NCI-H510A treated with DMSO at 0.1 percent for 48 hours (cell line): Measurements from ENCODE around the gene DPP10.

Experiments used
- DNase-seq: peaks from one replicate; lab custom pipeline; 2025; lab: John Stamatoyannopoulos, UW

DPP10 gene

GRCh38 chr2:115285416-115285815 is 843.0 kb downstream of the DPP10 start:
- no peak for DNase-seq

GRCh38 chr2:115290478-115290877 is 848.0 kb downstream of the DPP10 start:
- no peak for DNase-seq

- no peak for DNase-seq
Observed at GRCh38 chr2:115292742-115293141, 850.3 kb downstream of the DPP10 start.

DNA sequence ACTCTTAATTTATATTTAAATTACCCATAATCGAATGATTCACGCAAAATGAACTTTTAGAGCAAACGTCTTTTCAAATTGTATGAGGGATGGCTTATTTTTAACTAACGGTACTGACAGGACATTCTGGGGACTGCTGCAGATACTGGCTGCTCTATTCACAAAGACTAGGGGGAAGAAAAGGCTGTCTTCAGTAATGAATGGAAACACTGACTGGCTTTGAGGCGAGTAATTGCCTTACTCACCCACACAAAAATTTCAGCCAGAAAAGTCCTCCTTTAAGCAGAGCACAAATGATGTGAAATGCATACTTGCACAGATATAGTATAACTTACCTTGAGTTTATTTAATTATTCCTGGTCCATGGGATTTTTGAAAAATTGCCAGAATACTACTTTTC is 852.6 kb downstream of the DPP10 start:
- DNase-seq: no peak

DNA sequence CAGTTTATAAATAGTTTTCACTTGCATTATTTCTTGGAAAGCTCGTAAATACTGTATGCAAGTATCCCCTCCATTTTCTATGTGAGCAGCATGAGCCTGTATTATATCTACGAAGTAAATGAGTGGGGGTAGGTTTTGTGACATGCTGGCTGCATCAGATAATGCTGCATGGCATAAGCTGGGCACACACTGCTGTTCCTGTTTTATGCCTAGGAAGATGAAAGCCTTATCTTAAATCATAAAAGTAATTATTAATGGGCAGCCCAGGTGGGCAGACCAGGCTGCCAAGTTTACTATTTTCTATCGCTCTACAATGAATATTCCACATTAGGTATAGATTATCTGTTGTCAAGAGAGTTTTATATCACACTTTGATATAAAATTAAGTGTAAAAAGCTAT is 854.6 kb downstream of the DPP10 start:
- no peak for DNase-seq

GRCh38 chr2:115299199-115299598 is 856.8 kb downstream of the DPP10 start:
- DNase-seq: no peak

- DNase-seq: no peak
Observed at GRCh38 chr2:115305712-115306111, 863.3 kb downstream of the DPP10 start.

- DNase-seq: no peak
Observed at GRCh38 chr2:115314119-115314518, 871.7 kb downstream of the DPP10 start.

DNA sequence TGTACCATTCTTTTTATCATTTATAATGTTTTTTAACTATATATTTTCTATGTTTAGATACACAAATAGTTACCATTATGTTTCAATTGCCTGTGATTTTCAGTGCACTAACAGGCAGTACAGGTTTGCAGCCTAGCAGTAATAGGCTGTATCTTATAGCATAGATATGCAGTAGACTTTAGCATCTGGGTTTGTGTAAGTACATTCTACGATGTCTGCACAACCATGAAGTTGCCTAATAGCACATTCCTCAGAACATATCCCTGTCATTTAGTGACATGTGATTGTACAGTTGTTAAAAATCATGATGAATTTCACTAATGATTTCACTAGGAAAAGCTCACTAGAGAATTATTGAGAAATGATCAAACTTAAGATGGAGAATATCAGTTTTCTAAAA is 884.6 kb downstream of the DPP10 start:
- no peak for DNase-seq

DNA sequence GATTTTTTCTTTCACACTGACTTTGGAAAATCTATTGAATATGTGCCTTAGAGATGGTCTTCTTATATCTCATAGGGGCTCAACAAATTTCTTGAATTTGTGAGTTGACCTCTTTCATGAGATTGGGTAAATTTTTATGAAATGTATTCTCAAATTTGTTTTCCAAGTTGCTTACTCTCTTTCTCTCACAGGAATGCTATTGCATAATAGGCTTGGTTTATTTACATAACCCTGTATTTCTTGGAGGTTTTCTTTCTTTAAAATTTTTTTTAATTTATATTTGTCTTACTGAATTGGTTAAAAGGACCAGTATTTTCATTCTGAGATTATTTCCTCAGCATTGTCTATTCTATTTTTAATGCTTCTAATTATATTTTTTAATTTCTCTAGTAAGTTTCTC is 917.1 kb downstream of the DPP10 start:
- no peak for DNase-seq

DNA sequence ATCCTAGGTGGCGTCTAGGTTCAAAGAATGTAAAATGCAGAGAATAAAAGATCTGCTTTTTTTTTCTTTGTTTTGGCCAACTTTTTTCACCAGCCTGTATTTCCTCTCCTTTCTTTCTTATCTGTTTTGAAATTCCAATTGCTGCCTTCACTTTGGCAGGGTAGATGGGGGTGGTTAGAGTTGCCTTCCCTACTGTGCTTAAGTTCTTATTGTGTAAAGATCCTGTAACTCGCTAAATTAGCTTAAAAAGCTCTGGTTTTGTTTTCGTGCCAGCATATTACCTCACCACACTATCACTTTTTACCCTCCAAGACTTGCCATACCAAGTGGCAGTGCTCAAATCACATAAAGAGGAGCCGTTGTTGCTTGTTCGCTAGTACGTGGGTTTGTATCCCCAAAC is 921.7 kb downstream of the DPP10 start:
- no peak for DNase-seq

- no peak for DNase-seq
Observed at GRCh38 chr2:115369400-115369799, 927.0 kb downstream of the DPP10 start.

- no peak for DNase-seq
Observed at GRCh38 chr2:115374981-115375380, 932.5 kb downstream of the DPP10 start.

DNA sequence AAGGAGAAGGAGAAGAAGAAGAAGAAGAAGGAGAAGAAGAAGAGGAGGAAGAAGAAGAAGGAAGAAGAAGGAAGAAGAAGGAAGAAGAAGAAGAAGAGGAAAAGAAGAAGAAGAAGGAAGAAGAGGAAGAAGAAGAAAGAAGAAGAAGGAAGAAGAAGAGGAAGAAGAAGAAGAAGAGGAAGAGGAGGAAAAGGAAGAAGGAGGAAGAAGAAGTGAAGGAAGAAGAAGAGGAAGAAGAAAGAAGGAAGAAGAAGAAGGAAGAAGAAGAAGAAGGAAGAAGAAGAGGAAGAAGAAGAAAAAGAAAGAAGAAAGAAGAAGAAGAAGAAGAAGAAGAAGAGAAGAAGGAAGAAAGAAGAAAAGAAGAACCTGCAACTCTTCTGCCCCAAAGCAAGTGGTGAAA is 942.0 kb downstream of the DPP10 start:
- DNase-seq: no peak

- no peak for DNase-seq
Observed at GRCh38 chr2:115386465-115386864, 944.0 kb downstream of the DPP10 start.

DNA sequence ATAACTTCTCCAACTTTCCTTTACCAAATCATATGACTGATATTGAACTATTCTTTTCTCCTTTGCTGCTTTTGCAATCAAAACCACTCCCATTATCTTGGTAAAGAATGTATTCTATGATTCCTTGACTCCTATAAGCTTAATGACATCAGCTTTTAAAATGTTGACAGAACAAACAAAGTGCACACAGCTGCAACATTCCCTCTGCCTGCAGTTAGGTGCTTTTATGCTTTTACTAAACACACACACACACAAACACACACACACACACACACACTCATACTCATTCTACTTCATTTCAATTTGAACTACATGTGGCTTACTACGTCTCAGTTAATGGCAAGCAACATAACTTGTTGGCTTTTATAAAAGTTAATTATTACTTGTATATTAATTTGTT is 946.6 kb downstream of the DPP10 start:
- DNase-seq: no peak

DNA sequence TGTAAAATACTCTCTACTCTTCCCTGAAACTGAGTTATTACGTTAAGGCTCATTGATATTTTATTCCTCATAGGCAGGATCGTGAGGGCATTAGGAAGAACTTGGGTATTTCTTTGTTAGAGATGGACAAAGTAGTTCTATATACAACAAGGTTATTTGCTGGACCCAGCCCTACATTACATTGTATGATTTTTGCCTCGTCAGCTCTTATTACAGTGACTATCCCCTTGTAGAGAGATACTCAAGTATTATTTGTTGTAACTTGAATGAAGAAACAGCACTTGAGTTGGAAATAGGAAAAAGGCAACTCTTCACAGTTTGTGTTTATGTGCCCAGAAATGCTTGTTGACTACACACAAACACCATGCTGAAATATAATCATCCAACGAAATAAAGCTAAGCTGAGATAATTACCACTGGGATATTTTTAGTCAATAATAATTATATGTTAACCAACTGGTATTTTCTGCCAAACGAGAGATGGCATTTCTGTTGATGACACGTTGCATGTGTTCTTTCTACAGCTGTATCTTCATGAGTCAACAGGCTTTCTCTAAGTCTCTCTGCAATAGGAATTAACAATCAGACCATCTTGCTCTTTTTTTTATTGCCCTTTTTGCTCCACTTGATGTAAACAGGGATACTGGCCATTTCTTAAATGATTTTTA is 947.6 kb downstream of the DPP10 start:
- no peak for DNase-seq

- DNase-seq: no peak
Observed at GRCh38 chr2:115396579-115396978, 954.1 kb downstream of the DPP10 start.

DNA sequence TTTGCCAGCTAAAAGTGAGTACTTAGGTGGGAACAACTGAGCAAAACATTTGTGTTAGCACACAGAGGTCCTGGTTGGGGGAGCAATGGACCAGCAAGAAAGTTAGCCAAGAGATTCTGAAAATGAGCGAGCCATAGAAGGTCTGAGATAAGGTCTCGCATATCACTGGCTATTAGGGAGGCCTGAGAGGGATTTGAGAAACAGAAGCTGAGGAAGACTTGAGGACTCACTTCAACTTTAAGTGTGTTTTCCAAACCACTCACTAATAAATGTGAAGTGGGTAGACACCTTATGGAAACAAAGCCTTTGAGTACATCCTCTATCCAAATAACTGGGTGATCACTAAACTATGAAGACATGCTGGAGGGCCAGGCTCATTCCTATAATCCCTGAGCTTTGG is 958.5 kb downstream of the DPP10 start:
- DNase-seq: peak; percentile 7

DNA sequence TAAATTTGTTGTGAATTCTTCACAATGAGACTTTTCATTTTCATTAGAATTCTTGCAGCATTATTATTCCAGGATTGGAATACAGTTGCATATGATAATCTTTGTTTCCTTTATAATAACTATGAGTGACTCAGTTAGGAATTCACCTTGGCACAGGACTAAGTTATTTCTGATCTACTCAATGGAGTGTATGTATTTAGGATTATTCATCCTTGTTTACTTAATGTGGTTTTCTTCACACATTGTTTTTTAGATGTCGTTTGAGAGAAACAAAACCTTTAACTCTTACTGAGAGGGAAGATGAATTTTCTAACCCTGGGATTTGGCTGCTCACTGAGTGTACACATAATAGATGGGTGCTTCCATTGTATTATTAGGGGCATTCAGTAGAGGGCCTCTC is 970.1 kb downstream of the DPP10 start:
- DNase-seq: no peak

DNA sequence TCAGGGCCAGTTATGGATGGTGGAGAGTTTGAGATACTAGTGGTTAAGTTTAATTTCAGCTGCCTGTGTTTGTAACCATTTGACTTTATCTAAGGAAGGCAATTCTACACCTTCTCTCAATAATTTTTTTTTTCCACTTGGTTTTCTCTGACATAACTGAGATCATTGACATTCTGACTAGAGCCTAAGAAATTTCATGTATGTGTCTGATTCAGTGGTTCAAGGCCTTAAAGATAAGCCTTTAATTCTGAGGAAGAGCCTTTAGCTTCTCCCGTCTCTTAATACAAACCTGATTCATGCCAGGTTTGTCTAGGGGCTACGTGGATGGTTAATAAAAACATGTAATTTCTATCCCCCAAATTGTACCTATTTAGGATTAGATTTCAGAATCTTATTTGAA is 971.4 kb downstream of the DPP10 start:
- DNase-seq: no peak

DNA sequence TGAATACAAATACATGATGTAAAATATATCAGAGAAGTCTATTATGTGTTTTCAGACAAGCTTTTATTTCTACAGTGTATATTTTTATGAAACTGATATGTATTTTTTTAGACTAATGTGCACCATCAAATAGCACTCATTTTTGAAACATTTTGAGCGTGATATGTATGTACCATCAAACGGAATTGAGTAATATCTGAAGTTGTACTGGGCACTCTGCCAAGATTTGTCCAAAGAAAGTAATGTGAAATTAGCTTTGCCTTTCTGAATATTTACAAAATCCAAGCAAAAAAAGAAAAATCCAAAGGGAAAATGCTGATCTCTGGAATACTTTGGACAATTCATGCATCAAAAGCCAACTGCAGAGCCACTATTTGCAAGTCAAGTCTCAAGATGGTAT is 972.0 kb downstream of the DPP10 start:
- no peak for DNase-seq

DNA sequence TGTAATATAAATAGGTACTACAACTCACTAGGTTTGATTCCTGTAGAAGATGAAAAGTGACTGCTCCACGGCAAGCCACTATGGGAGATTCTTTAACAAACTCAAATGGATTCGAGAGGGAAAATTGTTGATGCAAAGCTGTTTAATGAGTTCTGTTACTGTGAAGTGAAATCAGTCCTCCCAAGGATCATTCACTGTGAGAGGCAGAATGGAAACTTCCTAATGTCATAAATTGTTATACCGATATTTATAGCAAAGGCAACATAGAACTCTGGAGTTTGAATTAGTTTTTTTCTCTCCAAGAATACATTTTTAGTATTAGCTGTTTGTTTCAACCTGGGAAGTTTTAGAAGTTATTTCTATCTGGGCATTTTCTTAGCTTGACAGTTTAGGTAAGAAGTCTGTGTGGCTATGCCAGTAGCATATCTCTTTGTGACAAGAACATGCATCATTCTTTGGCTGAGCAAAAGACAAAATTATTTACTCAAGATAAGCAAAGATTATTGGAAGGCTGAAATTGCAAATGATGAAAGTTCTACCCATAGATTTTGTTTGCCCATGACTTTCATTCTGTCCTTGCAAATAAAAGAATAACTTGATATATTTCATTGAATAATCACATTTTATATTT is 979.7 kb downstream of the DPP10 start:
- DNase-seq: no peak

- DNase-seq: no peak
Observed at GRCh38 chr2:115427436-115427835, 985.0 kb downstream of the DPP10 start.
